Subcutaneous adipose tissue (tissue), 4 donors: ENCODE results near the gene TMEM237. TPM values are rescaled to one million over a fixed set of nuclear protein-coding genes. Genes with fewer than 3 reads are reported as not detected.

Source experiments
- CTCF ChIP-seq: fragments of 450-650 bp; IDR thresholded peaks from one replicate; pipeline ENCODE4 v1.5.1; 2016; ENCODE audit warnings: low read depth, mild to moderate bottlenecking, control low read depth, antibody characterized with exemption, moderate library complexity
- total RNA-seq, 4 donors: library from RNA; depleted of rRNA; stranded (reverse); fragments of >200 nt; gene quantifications; one replicate each; pipeline ENCODE4 v1.1.0, GENCODE V29; 2016

The TMEM237 gene
- total RNA-seq, 4 donors from 2014 or later, result 18.4 to 31.7 (median 22.3) TPM

- no peak for TF ChIP-seq CTCF
Observed at GRCh38 chr2:201656102-201656501, 12.8 kb upstream of the TMEM237 start.

DNA sequence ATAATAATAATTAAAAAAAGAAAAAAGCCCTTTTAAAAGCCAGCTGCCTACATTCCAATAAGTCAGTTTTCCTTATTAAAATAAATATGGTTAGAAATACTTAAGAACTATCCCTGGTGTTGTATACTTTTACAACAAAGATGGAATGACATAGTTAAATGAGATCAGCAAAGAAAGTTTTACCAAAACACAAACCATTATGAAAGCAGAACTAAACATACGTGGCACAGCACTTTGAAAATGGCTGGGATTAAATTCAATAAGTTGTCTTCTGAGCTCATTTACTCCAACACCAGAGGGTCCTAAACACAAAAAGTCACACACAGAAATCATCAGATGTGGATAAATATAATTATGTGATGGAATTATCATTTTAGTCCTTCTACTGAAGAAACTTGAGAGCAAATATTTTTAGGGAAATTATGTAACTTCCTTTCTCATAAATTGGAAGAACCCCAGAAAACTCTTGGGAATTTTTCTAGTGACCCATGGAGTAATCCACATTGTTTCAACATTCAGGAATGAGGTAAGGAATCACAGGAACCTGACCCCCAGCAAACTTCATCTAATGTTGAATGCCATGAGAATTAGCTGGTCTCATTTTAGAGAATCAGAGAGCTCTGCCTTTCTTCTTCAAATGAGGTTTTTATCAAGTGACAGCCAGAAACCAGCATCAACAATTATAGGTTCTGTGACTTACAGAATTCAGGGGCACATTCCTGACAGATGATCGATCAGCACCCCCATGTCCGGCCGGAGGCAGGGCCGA is 11.5 kb upstream of the TMEM237 start:
- TF ChIP-seq CTCF, result no peak

DNA sequence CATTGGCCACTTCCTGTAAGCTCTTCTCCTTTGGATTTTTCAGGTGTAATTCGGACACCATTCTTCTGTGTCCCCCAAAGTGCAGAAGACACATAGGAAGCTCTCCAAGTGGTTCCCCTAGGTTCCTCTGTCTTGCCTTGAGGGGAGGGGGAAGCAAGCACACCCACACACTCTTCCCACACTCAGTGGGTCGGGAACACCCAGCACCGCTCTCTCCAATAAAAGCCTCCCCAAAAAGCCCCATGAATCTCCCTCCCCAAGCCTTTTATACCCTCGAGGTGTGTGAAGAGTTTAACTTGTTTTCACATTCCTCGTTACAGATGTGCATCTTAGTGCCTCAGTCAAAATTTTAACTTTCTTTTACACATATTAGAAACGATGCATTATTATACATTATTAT is 9.9 kb upstream of the TMEM237 start:
- TF ChIP-seq CTCF, result no peak

GRCh38 chr2:201649442-201649841 is 6.1 kb upstream of the TMEM237 start:
- no peak for TF ChIP-seq CTCF

GRCh38 chr2:201647431-201647830 is 4.1 kb upstream of the TMEM237 start:
- no peak for TF ChIP-seq CTCF

- TF ChIP-seq CTCF, result no peak
Observed at GRCh38 chr2:201644001-201644400, 698 bp upstream of the TMEM237 start.

GRCh38 chr2:201642579-201643215 is 606 bp downstream of the TMEM237 start:
- no peak for TF ChIP-seq CTCF
